NOMO-1 treated with DMSO at 0.1 percent for 48 hours (cell line): ENCODE measurements around the gene CCDC57.

Experiments
- DNase-seq: peaks from one replicate; lab custom pipeline; 2025; ENCODE audit not compliant: unreplicated experiment; lab: John Stamatoyannopoulos, UW

Gene CCDC57

GRCh38 chr17:82096709-82097183 lies 115.9 kb downstream of the CCDC57 start:
- no peak for DNase-seq

- DNase-seq = no peak
Measured at GRCh38 chr17:82095777-82096708, 116.6 kb downstream of the CCDC57 start.

GRCh38 chr17:82094931-82095776 lies 117.5 kb downstream of the CCDC57 start:
- DNase-seq = no peak

DNA sequence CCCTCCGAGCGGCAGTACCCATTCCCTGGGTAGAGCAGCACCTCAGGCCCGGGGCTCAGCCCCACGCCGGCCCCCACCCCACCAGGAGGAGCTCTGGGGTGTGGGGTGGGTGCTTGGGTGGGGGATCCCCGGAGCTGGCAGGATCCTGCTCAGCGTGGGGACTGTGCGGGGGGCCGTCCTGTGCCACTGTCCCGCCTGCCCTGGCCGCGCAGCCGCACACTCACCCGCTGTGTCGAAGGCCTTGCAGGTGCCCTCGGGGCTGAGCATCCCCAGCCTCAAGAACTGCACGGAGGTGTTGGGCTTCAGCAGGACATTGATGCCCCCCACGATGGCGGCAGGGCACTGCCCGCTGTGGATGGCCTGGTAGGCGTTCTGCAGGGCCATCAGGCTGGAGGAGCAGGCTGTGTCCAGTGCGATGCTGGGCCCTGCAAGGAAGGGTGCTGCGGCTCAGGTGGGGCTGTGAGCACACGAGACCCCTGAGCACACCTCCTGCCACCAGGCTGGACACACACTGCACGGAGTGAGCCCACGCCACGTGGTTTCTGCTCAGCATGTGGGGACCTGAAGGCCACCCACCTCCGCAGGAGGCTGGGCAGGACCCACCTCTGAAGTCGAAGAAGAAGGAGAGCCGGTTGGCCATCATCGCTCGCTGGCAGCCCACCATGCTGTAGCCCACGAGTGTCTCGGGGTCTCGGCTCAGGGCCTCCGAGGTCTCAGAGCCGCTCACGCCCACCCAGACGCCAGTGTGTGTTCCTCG lies 119.5 kb downstream of the CCDC57 start:
- no peak for DNase-seq

DNA sequence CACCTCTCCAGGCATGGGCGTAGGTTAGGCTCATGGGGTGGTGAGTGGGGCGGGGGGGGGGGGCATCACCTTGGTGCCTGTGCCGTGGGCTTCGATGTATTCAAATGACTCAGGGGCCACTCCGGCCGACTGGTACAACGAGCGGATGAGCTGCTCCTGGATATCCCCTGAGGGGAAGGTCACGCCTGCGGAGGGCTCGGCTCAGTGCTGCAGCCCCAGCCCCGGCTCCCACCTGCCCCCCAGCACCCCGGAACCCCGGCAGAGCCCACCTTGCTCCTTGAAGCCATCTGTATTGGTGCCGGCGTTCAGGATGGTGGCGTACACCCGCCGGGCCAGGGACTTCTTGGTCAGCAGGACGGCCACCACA lies 120.0 kb downstream of the CCDC57 start:
- no peak for DNase-seq

DNA sequence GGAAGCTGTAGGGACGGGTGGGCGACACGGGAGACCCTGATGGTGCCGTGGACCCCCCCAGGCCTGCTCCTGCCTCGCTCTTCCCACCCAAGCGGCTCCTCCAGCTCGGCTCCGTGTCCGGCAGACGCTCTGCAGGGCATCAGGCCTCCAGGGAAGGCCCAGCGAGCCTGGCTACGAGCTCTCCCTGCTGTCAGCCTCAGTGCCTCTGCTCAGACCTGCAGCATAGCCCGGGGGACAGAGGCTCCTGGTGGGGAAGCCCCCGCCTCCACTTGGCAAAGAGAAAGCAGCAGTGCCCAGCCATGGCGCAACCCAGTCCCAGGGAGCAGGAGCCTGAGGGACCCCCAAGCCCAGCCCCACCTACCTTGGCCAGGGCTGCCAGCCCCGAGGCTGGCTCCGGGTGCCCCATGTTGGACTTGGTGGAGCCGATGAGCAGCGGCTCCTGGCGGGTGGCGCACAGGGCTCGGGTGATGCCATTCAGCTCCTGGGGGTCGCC lies 120.5 kb downstream of the CCDC57 start:
- no peak for DNase-seq

DNA sequence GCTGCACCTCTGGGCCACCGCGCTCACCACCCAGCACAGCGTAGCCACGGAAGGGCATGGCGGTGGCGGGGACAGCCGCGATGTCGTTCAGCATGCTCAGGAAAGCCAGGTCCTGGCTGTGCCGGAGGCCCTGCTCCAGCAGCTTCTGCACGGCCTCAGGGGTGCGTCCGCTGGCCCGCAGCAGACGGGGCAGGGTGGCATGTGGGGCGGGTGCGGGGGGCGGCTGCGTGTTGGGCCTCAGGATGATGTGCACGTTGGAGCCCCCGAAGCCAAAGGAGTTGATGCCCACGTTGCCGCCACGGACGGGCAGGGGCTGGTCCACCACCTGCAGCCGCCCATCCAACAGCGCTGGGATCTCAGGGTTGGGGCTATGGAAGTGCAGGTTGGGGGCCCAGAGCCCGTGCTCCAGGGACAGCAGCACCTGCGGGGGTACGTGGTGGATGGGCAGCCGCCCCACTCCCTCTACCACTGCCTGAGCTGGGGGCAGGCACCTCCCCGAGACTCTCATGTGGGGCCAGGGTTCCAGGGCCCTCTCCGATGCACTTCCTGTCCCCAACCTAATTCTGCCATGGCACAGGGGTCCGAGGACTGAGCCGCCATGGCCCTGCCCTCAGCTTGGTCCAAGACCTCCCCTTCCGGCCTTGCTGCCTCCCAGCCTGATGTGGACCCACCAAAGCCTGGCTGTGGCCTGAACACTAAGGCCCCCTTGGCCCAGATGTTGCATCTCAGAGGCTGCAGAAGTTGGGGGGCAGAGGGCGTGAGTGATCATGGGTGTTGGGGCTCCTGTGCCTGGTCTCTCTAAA lies 121.2 kb downstream of the CCDC57 start:
- no peak for DNase-seq

GRCh38 chr17:82090549-82091263 lies 121.9 kb downstream of the CCDC57 start:
- DNase-seq = no peak

DNA sequence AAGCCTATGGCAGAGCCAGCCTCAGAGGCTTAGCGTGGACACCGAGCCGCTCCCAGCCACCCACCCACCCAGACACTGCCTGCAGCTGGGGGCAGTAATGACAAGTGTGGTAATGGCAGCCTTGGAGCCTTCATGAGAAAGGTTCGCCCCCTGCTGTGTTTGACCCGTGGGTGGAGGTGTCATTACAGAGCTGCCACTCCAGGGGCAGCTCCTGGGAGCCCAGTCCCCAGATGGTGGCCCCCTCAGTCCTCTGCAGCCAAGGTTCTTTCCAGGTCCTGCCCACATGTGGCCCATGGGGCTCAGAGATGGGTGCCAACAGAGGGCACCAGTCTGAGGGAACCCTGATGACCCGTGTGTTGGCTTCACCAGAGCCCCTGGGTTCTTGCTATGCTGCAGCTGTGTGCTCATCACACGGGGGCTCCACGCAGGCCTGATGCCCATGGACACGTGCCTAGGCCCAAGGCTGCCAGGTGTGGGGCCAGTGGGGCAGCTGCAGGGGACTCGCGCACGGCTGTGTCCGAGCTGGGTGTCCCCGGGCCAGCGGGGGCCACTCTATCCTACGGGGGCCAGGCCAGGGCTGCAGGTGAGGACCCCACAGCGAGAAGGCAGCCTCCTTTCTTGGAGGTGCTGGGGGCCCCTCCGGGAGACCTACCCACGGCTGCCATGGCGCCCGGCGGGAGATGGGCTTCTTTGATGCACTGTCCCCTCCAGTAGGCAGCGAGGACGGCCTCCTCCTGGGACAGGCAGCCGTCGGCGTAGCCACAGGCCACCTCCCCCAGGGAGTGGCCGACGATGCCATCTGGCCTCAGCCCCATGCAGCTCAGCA lies 122.7 kb downstream of the CCDC57 start:
- no peak for DNase-seq

- DNase-seq = no peak
Measured at GRCh38 chr17:82088838-82089722, 123.6 kb downstream of the CCDC57 start.

GRCh38 chr17:82087961-82088837 lies 124.4 kb downstream of the CCDC57 start:
- DNase-seq = no peak

DNA sequence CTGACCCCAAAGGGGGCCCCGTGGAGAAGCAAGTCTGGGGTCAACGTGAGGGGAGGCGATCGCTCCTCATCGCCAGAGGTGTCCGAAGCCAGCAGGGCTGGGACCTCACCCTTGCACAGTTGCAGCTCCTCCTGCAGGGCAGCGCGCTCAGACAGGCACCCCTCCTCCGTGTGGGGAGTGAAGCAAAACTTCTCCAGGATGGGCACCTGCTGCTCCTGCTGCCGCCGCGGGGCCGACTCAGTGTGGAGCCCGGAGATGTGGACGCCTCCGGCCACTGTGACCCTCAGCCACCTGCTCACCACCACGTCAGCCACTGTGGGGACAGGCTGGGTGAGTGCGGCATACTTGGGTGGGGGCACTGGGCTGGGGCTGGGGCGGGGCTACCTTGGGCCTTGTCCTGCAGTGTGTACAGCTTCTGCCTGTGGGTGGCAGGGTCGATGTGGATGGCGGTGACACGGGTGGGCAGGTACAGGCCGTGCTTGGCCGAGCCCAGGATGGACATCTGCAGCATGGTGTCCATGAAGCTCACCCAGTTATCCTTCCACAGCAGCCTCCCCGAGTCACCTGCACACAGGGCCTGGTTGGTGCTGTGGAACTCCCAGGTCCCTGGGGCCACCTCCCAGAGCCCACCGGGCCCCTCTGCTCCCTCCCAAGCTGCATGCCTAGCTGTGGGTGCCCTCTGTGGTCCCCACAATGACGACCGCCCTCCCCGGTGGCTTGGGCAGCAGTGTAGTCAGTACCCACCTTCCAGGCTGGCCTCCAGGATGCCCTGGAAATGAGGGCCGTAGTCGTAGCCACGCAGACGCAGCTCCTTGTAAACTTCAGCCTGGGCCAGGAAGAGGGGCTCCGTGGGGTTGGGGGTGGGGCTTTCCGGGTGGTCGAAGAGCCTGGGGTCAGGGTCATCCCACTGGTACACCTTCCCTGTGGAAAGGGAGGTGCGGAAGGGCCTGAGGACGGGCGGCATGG lies 125.4 kb downstream of the CCDC57 start:
- no peak for DNase-seq

GRCh38 chr17:82085931-82086764 lies 126.5 kb downstream of the CCDC57 start:
- no peak for DNase-seq

- no peak for DNase-seq
Measured at GRCh38 chr17:82085031-82085861, 127.4 kb downstream of the CCDC57 start.
